ENCODE data around the gene FSTL5.

- TF ChIP-seq FOXM1 (IDR thresholded peaks at IDR 0.05; ENCODE audit: borderline replicate concordance) (no peak), TARDBP (IDR thresholded peaks at IDR 0.05) (no peak), ELF4 (IDR thresholded peaks at IDR 0.05) (no peak), BHLHE40 (IDR thresholded peaks at IDR 0.05; ENCODE audit: borderline replicate concordance) (no peak), PKNOX1 (IDR thresholded peaks at IDR 0.05) (no peak), NFRKB (IDR thresholded peaks at IDR 0.05) (no peak), FOXK2 (IDR thresholded peaks at IDR 0.05) (no peak)
Observed at GRCh38 chr4:162149644-162150043, 14.2 kb downstream of the FSTL5 start.
